GM19025 (cell line): Measurements from ENCODE around the gene F11R.
A peak's percentile ranks its signal among the peaks of the same experiment; 100 is the strongest.
"Not testable (repeated sequence)": the region's sequence is repeated elsewhere in the genome, so short reads cannot be mapped to it uniquely, and the experiment has no call there.

Source experiments
- ATAC-seq: cut with Tn5 transposase; IDR thresholded peaks from one replicate; pipeline ENCODE4 v1.9.1; 2021; ENCODE audit warnings: mild to moderate bottlenecking, low read depth, moderate library complexity; ENCODE audit not compliant: unreplicated experiment

Gene F11R

DNA sequence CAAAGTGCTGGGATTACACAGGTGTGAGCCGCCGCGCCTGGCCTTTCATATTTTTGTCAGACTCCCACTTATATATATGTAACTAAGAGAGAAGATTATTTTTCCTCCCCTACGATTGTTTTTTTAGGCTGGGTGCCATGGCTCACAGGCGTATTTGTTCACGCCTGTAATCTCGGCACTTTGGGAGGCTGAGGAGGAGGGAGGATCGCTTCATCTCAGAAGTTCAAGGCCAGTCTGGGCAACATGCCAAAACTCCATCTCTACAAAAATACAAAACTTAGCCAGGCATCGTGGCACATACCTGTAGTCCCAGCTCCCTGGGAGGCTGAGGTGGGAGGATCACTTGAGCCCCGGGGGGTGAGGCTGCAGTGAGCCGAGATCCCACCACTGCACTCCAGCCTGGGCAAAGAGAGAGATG, 42.4 kb downstream of the F11R start:
- no peak for ATAC-seq

GRCh38 chr1:160975026-160975425, 45.9 kb downstream of the F11R start:
- ATAC-seq = no peak

DNA sequence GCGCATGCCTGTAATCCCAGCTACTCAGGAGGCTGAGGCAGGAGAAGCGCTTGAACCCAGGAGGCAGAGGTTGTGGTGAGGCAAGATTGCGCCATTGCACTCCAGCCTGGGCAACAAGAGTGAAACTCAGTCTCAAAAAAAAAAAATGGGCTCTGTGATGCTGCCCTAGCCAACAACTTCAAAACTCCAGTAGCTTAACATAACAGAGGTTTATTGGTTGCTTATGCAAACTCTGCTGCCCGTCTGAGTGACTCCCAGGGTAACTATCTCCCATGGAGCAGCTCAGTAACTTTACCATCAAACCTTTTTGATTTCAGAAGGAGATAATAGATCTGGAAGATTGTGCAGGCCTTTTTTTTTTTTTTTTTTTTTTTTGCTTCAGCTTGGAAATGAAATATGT, 47.5 kb downstream of the F11R start:
- ATAC-seq = no peak

GRCh38 chr1:160972939-160973338, 48.0 kb downstream of the F11R start:
- no peak for ATAC-seq

DNA sequence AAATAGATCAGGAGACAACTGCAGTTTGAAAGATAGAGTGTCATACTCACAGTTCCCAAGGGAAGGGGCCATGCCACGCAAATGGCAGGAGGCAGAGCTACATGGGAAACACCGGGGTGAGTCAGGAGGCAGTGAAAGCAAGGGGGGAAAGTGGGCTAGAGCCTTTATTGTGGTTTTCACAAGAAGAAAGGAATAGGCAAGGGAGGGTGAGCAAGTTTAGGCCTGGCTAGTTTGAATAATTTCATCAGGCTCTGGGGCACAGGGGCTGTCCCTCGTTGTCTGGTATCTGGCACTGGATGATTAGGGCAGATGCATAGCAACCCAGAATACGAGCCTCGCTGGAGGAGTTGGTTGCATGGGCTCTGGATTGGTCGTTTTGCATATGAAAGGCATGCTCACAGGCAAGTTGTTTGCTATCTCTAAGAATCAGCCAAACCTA, 49.3 kb downstream of the F11R start:
- no peak for ATAC-seq

GRCh38 chr1:160963521-160963920, 57.4 kb downstream of the F11R start:
- ATAC-seq = no peak

- ATAC-seq = no peak
Observed at GRCh38 chr1:160961419-160961818, 59.5 kb downstream of the F11R start.

- ATAC-seq = no peak
Observed at GRCh38 chr1:160956966-160957365, 64.0 kb downstream of the F11R start.

DNA sequence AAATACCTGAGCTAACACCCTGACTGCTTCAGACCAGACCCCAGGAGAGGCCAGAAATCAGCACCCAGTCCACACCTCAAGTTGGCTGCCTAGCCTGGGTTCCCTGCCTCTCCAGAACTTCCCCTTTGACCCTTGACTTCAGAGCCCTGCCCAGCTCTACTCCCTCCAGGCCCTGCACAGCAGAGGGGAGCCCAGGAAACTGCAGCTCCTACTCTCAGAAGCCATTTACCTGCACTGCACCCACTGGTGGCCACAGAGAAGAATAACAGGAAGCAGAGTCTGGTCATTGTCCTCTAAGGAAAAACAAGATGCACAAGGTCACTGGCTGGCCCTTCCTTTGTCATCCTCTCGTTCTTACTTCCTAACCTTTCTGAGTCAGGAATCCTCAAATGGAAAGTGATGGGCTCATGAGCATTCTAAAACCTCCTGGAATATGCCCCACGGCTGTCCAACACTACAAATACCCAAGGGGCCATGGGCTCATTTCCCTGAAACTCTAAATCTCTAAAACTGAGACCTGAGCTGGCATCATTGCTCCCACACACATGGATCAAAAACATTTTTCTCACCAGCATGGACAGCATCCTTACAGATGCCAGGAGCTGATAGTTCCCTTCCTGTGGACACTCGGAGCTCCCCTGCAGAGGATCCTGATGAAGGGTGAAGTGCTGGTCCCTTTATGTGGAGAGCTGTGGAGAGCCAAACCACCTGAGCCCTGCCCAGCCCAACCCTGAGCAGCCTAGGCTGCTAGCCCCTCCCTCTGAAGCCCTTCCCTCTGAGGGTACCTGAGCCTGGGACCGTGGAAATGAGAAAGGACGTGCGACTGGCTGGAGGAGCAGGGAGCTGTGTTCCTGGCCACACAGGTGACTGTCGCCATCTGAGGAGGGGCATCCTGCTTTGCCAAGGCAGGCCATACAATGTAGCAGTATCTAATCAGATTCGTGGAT, 66.5 kb downstream of the F11R start, which contains the start of gene ITLN2:
Gene ITLN2, minus strand, starts transcription at position 652 of the 947 bp plus-strand sequence. Its CDS starts 68 bp downstream, at position 584.
- no peak for ATAC-seq

DNA sequence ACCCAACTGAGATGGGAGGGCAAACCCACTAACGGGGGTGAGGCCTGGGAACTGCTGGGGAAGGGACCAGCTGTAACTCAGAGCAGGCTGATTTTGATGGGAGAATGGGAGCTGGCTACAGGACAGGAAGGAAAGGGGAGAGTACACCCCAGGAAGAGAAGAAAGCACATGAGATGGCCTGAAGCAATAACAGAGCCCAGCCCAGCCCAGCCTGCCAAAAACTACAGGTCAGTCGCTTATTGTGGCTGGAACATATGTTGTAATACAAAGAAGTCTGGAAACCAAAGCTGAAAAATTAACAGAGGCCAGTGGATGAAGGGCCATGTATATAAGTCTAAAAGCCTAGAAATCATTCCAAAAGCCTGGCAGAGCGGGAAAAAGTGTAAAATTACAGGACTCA, 67.9 kb downstream of the F11R start:
- no peak for ATAC-seq

GRCh38 chr1:160952129-160952510, 68.8 kb downstream of the F11R start:
- no peak for ATAC-seq

DNA sequence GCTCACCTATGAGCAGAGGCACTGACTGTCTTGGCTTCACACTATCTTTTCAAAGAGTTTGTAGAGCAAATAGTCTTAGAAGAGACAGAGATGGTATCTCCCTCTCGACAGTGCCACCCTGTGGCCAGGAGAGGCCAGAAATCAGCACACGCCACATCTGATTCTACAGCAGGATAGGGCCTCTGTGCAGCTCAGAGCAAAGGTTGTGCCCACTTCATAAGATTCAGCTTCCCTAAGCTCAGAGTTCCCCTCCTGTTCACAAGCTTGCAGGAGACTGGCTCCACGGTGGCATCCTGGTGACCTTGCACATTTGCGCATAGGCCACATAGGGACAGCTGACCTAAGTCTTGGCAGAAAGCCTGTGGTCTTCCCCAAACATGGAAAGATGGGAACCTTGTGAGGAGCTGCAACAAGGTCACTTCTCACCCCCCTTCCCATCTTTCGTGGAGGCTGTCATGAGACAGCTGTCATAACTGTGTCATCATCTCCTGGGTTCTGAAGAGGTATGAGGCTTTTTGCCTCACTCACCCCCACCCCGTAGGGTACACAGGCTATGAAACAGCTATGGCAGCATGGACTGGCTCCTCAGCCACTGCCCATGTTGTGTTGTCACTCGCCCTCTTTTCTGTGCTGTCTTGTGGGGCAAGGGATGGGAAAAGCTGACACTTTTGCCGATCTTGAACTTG, 69.4 kb downstream of the F11R start:
- ATAC-seq = peak; percentile 61

GRCh38 chr1:160950657-160951056, 70.3 kb downstream of the F11R start:
- ATAC-seq = no peak

DNA sequence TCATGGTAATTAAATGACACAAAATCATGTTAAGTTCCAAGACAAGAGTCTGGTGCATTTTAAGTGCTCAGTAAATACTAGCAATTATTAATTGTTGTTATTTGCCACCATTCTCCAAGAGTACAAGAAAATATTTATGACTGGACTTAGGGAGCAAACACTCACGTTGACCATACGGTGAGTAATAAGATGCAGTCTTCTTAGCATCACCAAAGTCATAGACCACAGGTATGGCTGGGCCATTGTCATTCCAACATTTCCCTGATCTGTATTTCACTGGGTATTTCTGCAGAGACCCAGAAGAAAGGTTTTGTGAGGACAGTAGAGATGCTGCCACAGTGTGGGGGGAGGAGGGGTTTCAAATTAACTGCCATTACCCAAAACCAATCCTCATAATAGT, 71.1 kb downstream of the F11R start:
- ATAC-seq = no peak

DNA sequence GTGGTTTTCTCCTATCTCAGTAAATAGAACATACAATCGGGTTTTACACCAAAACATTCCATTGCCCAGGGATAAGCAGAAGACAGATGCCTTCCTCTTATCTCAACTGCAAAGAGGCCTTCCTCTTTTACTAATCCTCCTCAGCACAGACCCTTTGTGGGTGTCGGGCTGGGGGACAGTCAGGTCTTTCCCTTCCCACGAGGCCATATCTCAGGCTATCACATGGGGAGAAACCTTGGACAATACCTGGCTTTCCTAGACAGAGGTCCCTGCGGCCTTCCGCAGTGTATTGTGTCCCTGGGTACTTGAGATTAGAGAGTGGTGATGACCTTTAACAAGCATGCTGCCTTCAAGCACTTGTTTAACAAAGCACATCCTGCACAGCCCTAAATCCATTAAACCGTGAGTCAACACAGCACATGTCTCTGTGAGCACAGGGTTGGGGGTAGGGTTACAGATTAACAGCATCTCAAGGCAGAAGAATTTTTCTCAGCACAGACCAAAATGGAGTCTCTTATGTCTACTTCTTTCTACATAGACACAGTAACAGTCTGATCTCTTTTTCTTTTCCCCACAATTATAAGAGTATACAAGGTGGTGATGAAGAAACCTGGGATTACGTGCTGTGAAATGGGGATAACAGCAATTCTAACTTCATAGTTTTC, 71.6 kb downstream of the F11R start:
- not testable (repeated sequence) for ATAC-seq

GRCh38 chr1:160947174-160947759, 73.7 kb downstream of the F11R start:
- ATAC-seq = not testable (repeated sequence)

GRCh38 chr1:160945881-160946280, 75.1 kb downstream of the F11R start:
- ATAC-seq = not testable (repeated sequence)
